GM18507 (cell line): Measurements from ENCODE around the gene ST3GAL3.

Experiments
- DNase-seq: peaks from one replicate; pipeline ENCODE4 v3.0.0; 2011; ENCODE audit warnings: low read depth; ENCODE audit not compliant: insufficient read length; ENCODE audit errors: extremely low spot score
- FAIRE-seq: peaks from 2 replicates; lab custom pipeline; 2011; peaks lifted over from hg19 to GRCh38; lab: Jason Lieb, UNC

Gene ST3GAL3

GRCh38 chr1:43864111-43865045, 157.0 kb downstream of the ST3GAL3 start:
- no peak for DNase-seq
- FAIRE-seq, result no peak

GRCh38 chr1:43866201-43866600, 158.9 kb downstream of the ST3GAL3 start:
- FAIRE-seq, result no peak
- DNase-seq, result no peak

GRCh38 chr1:43867976-43868740, 160.8 kb downstream of the ST3GAL3 start:
- DNase-seq (no peak), FAIRE-seq (no peak)

- no peak for DNase-seq
- FAIRE-seq, result no peak
Observed at GRCh38 chr1:43868741-43869067, 161.4 kb downstream of the ST3GAL3 start.

GRCh38 chr1:43870306-43870705, 163.0 kb downstream of the ST3GAL3 start:
- no peak for FAIRE-seq

GRCh38 chr1:43871181-43871910, 164.0 kb downstream of the ST3GAL3 start:
- FAIRE-seq (no peak), DNase-seq (no peak)

More at GRCh38 chr1:43870306-43870705, 163.0 kb downstream of the ST3GAL3 start:
- DNase-seq, result no peak

- FAIRE-seq (no peak), DNase-seq (no peak)
Observed at GRCh38 chr1:43872280-43872679, 164.9 kb downstream of the ST3GAL3 start.

GRCh38 chr1:43873851-43874250, 166.5 kb downstream of the ST3GAL3 start:
- DNase-seq (no peak), FAIRE-seq (no peak)

- DNase-seq (no peak), FAIRE-seq (no peak)
Observed at GRCh38 chr1:43874716-43875115, 167.4 kb downstream of the ST3GAL3 start.

GRCh38 chr1:43875331-43875730, 168.0 kb downstream of the ST3GAL3 start:
- FAIRE-seq (no peak), DNase-seq (no peak)

- no peak for DNase-seq
- no peak for FAIRE-seq
Observed at GRCh38 chr1:43877101-43877500, 169.8 kb downstream of the ST3GAL3 start.

GRCh38 chr1:43878440-43878839, 171.1 kb downstream of the ST3GAL3 start:
- DNase-seq (no peak), FAIRE-seq (no peak)

- FAIRE-seq (no peak), DNase-seq (no peak)
Observed at GRCh38 chr1:43878854-43879253, 171.5 kb downstream of the ST3GAL3 start.

- FAIRE-seq (no peak), DNase-seq (no peak)
Observed at GRCh38 chr1:43879414-43879813, 172.1 kb downstream of the ST3GAL3 start.

GRCh38 chr1:43879996-43880395, 172.7 kb downstream of the ST3GAL3 start:
- DNase-seq (no peak), FAIRE-seq (no peak)

GRCh38 chr1:43880604-43881003, 173.3 kb downstream of the ST3GAL3 start:
- DNase-seq (no peak), FAIRE-seq (no peak)

GRCh38 chr1:43881415-43881814, 174.1 kb downstream of the ST3GAL3 start:
- no peak for DNase-seq
- no peak for FAIRE-seq

GRCh38 chr1:43882763-43883162, 175.4 kb downstream of the ST3GAL3 start:
- no peak for FAIRE-seq

GRCh38 chr1:43883321-43883720, 176.0 kb downstream of the ST3GAL3 start:
- no peak for FAIRE-seq
- DNase-seq, result no peak

More at GRCh38 chr1:43882763-43883162, 175.4 kb downstream of the ST3GAL3 start:
- DNase-seq, result no peak

- no peak for FAIRE-seq
- no peak for DNase-seq
Observed at GRCh38 chr1:43885279-43885801, 178.0 kb downstream of the ST3GAL3 start.
